ENCODE results near the gene GNG13.

Gene GNG13

DNA sequence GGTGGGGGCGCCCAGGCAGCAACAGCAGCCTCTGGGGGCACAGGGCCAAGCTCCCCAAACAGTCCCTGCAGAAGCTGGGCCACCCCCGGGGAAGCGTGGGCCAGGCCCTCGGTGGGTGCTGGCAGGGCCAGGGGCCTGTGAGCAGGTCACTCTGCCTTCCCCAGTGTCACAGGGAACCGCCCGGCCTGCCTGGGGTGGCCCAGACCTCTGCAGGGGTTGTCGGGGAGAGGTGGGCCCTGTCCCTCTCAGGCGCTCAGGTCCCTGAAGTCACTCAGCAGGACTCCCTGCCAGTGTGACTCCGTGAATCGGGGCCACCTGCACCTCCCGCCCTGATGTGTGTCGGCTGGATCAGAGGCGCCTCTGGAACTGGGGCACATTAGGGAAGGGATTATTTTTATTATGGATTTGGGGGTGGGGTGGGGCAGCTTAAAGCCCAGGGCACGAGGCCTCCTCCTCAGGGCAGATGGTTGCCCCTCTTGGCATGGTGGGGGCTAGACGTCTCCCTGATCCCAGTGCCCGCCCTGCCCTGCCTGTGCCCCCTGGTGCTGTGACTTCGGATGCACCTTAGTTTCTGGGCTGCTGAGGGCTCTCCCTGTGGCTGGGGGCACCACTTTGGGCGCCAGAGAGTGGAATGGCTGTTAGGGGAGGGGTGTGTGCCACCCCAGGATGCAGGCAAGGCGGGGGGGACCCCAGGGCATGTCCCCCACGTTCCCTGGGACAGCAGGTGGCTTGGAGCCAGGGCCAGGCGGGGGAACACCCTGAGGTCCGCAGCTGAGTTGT lies 1.2 kb upstream of the GNG13 start:
- H3K27ac ChIP-seq (replicated peaks): no peak overlapping the region
- no peak for DNase-seq (ENCODE audit: low read depth in 1 of 2, low spot score in 1 of 2)
- H3K27me3 ChIP-seq (ENCODE audit: insufficient read depth, poor library complexity, severe bottlenecking): peaks cover 31% of the 10 kb centered on the region
- no peak overlapping the region for H3K4me3 ChIP-seq (replicated peaks; ENCODE audit: insufficient read depth, low read length)
- TF ChIP-seq, protein P1, sequence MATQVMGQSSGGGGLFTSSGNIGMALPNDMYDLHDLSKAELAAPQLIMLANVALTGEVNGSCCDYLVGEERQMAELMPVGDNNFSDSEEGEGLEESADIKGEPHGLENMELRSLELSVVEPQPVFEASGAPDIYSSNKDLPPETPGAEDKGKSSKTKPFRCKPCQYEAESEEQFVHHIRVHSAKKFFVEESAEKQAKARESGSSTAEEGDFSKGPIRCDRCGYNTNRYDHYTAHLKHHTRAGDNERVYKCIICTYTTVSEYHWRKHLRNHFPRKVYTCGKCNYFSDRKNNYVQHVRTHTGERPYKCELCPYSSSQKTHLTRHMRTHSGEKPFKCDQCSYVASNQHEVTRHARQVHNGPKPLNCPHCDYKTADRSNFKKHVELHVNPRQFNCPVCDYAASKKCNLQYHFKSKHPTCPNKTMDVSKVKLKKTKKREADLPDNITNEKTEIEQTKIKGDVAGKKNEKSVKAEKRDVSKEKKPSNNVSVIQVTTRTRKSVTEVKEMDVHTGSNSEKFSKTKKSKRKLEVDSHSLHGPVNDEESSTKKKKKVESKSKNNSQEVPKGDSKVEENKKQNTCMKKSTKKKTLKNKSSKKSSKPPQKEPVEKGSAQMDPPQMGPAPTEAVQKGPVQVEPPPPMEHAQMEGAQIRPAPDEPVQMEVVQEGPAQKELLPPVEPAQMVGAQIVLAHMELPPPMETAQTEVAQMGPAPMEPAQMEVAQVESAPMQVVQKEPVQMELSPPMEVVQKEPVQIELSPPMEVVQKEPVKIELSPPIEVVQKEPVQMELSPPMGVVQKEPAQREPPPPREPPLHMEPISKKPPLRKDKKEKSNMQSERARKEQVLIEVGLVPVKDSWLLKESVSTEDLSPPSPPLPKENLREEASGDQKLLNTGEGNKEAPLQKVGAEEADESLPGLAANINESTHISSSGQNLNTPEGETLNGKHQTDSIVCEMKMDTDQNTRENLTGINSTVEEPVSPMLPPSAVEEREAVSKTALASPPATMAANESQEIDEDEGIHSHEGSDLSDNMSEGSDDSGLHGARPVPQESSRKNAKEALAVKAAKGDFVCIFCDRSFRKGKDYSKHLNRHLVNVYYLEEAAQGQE (IDR thresholded peaks at IDR 0.05; ENCODE audit: insufficient replicate concordance, low read depth): no peak
- TF ChIP-seq POLR2AphosphoS5 (IDR thresholded peaks at IDR 0.05; ENCODE audit: low read depth) (no peak), SPI1 (IDR thresholded peaks at IDR 0.05; ENCODE audit: borderline replicate concordance, low read depth) (no peak), GABPA (IDR thresholded peaks at IDR 0.05; ENCODE audit: low read depth) (no peak)
- TF ChIP-seq, protein P2, sequence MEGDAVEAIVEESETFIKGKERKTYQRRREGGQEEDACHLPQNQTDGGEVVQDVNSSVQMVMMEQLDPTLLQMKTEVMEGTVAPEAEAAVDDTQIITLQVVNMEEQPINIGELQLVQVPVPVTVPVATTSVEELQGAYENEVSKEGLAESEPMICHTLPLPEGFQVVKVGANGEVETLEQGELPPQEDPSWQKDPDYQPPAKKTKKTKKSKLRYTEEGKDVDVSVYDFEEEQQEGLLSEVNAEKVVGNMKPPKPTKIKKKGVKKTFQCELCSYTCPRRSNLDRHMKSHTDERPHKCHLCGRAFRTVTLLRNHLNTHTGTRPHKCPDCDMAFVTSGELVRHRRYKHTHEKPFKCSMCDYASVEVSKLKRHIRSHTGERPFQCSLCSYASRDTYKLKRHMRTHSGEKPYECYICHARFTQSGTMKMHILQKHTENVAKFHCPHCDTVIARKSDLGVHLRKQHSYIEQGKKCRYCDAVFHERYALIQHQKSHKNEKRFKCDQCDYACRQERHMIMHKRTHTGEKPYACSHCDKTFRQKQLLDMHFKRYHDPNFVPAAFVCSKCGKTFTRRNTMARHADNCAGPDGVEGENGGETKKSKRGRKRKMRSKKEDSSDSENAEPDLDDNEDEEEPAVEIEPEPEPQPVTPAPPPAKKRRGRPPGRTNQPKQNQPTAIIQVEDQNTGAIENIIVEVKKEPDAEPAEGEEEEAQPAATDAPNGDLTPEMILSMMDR (IDR thresholded peaks at IDR 0.05; ENCODE audit: insufficient read depth, low read length): no peak

DNA sequence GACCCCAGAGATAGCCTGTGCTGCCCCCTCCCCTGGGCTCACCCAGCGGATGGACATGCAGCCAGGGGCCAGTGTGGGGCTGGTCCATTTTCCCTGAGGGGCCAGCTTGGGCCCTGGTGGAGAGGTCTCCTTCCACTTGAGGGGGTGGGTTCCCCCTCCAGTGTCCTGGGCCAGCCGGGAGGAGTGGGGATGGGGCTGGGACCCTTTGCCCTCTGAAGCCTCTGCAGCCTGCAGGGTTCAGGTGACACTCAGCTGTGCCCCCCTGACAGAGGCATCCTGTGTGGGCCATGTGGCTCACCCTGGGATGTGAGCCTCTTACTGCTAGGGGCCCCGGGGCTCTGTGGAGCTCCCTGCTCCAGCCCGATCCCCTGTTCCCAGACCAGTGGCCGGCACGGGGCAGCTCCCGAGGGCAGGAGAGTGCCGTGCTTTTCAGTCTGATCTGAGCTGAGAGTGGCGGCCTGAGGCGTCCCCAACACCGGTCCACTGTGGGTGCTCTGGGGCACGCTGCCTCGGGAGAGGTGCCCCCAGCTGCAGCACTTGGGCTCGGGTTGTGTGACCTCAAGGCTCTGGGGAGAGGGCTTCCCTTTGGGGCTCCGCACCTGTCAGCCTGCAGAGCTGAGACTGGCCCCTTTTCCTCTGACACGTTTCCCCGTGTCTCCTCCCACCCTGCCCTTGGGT lies 439 bp upstream of the GNG13 start:
- DNase-seq (ENCODE audit: low read depth in 1 of 2, low spot score in 1 of 2): no peak
- Histone ChIP-seq H3K27me3 (ENCODE audit: insufficient read depth, poor library complexity, severe bottlenecking) (peaks cover 31% of the 10 kb centered on the region), H3K4me3 (replicated peaks; ENCODE audit: insufficient read depth, low read length) (no peak overlapping the region), H3K27ac (replicated peaks) (no peak overlapping the region)
- TF ChIP-seq POLR2AphosphoS5 (IDR thresholded peaks at IDR 0.05; ENCODE audit: low read depth) (no peak), SPI1 (IDR thresholded peaks at IDR 0.05; ENCODE audit: borderline replicate concordance, low read depth) (no peak), GABPA (IDR thresholded peaks at IDR 0.05; ENCODE audit: low read depth) (no peak)
- TF ChIP-seq, protein P1 (IDR thresholded peaks at IDR 0.05; ENCODE audit: insufficient replicate concordance, low read depth): no peak
- TF ChIP-seq, protein P2 (IDR thresholded peaks at IDR 0.05; ENCODE audit: insufficient read depth, low read length): no peak

DNA sequence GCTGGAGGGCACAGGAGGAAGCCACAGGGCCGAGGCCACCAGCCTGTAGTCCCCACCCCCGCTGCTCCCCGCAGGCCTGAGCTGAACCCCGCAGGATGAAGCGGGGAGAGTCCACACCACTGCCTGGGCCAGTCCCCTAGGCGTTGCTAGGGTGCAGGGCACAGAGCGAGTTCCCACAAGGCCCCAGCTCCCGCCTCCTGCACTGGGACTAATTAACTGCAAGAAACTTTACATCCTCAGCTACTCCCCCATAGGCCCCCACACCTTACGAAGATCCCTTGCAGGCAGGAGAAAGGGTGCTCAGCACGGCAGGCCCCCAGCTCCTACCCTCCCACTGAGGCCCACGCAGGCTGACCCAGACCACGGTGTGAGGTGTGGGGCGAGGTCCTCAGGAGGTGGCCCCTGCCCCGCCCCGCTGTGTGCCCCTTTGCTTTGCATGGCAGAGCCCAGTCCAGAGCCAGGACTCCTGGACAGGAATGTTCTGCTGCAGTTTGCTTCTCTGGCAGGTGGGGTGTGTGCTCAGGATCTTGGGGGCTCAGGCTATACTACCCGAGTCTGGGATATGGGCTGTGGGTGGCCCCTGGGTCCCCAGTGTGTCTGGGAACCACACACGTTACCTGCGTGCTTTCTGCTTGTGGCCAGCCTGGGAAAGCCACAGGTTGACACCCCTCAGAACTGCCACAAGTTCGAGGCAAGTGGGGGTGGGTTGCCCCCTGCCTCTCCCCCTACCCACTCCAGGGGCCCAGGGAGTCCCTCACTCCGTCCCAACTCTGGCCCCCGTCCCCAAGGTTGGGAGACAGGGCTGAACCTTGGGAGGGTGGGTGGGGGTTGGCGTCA lies 1.2 kb downstream of the GNG13 start:
- TF ChIP-seq GABPA (IDR thresholded peaks at IDR 0.05; ENCODE audit: low read depth) (no peak), POLR2AphosphoS5 (IDR thresholded peaks at IDR 0.05; ENCODE audit: low read depth) (no peak), SPI1 (IDR thresholded peaks at IDR 0.05; ENCODE audit: borderline replicate concordance, low read depth) (no peak)
- TF ChIP-seq, protein P2 (IDR thresholded peaks at IDR 0.05; ENCODE audit: insufficient read depth, low read length): no peak
- TF ChIP-seq, protein P1 (IDR thresholded peaks at IDR 0.05; ENCODE audit: insufficient replicate concordance, low read depth): no peak

More for the DNA sequence above, 1.2 kb downstream of the GNG13 start:
- DNase-seq (ENCODE audit: low read depth in 1 of 2, low spot score in 1 of 2): no peak
- Histone ChIP-seq H3K27me3 (ENCODE audit: insufficient read depth, poor library complexity, severe bottlenecking) (peaks cover 29% of the 10 kb centered on the region), H3K4me3 (replicated peaks; ENCODE audit: insufficient read depth, low read length) (no peak overlapping the region), H3K27ac (replicated peaks) (no peak overlapping the region)

Data from HL-60 (cell line).